HEK293 (cell line): ENCODE data around the gene FIS1.

ENCODE experiments used
- BCL11A ChIP-seq: fragments of 450-650 bp; formaldehyde crosslinking; IDR thresholded peaks from 2 replicates; pipeline ENCODE4 v1.5.1; 2016; ENCODE audit warnings: low read depth, missing biosample characterization, missing genetic modification characterization
- CTCF ChIP-seq: fragments of 450-650 bp; formaldehyde crosslinking; IDR thresholded peaks from 2 replicates; pipeline ENCODE4 v1.5.1; 2016; ENCODE audit warnings: missing biosample characterization, missing genetic modification characterization
- SP2 ChIP-seq: fragments of 450-650 bp; formaldehyde crosslinking; IDR thresholded peaks from 2 replicates; pipeline ENCODE4 v1.5.1; 2016; ENCODE audit warnings: missing biosample characterization, missing genetic modification characterization
- YY1 ChIP-seq: fragments of 450-650 bp; formaldehyde crosslinking; IDR thresholded peaks from 2 replicates; pipeline ENCODE4 v1.5.1; 2018; ENCODE audit warnings: missing biosample characterization, missing genetic modification characterization
- ZBTB20 ChIP-seq: fragments of 450-650 bp; formaldehyde crosslinking; IDR thresholded peaks from 2 replicates; pipeline ENCODE4 v1.5.1; 2016; ENCODE audit warnings: missing biosample characterization, missing genetic modification characterization
- ZBTB21 ChIP-seq: fragments of 450-650 bp; formaldehyde crosslinking; IDR thresholded peaks from 2 replicates; pipeline ENCODE4 v1.5.1; 2017; ENCODE audit warnings: missing biosample characterization, missing genetic modification characterization
- ZNF2 ChIP-seq: fragments of 450-650 bp; formaldehyde crosslinking; IDR thresholded peaks from 2 replicates; pipeline ENCODE4 v1.5.1; 2016; ENCODE audit warnings: missing biosample characterization, missing genetic modification characterization
- ZNF501 ChIP-seq: fragments of 450-650 bp; formaldehyde crosslinking; IDR thresholded peaks from 2 replicates; pipeline ENCODE4 v1.5.1; 2016; ENCODE audit warnings: missing biosample characterization, missing genetic modification characterization
- ZNF747 ChIP-seq: fragments of 450-650 bp; formaldehyde crosslinking; IDR thresholded peaks from 2 replicates; pipeline ENCODE4 v1.5.1; 2016; ENCODE audit warnings: missing biosample characterization, missing genetic modification characterization
- TF ChIP-seq, protein P1 (sequence below): fragments of 450-650 bp; formaldehyde crosslinking; IDR thresholded peaks from 2 replicates; pipeline ENCODE4 v1.5.1; 2016; ENCODE audit warnings: missing biosample characterization, missing genetic modification characterization
- TF ChIP-seq, protein P2 (sequence below): fragments of 450-650 bp; formaldehyde crosslinking; IDR thresholded peaks from 2 replicates; pipeline ENCODE4 v1.5.1; 2017; ENCODE audit warnings: missing biosample characterization, missing genetic modification characterization

GRCh38 chr7:101248276-101248675 lies 3.4 kb upstream of the FIS1 start:
- TF ChIP-seq CTCF = no peak
- no peak for TF ChIP-seq ZBTB20 (tag by site-specific recombination)
- TF ChIP-seq ZBTB21 (tag by site-specific recombination) = no peak
- TF ChIP-seq ZNF501 (tag by site-specific recombination) = no peak
- no peak for TF ChIP-seq YY1 (tag by site-specific recombination)
- TF ChIP-seq, protein P1, sequence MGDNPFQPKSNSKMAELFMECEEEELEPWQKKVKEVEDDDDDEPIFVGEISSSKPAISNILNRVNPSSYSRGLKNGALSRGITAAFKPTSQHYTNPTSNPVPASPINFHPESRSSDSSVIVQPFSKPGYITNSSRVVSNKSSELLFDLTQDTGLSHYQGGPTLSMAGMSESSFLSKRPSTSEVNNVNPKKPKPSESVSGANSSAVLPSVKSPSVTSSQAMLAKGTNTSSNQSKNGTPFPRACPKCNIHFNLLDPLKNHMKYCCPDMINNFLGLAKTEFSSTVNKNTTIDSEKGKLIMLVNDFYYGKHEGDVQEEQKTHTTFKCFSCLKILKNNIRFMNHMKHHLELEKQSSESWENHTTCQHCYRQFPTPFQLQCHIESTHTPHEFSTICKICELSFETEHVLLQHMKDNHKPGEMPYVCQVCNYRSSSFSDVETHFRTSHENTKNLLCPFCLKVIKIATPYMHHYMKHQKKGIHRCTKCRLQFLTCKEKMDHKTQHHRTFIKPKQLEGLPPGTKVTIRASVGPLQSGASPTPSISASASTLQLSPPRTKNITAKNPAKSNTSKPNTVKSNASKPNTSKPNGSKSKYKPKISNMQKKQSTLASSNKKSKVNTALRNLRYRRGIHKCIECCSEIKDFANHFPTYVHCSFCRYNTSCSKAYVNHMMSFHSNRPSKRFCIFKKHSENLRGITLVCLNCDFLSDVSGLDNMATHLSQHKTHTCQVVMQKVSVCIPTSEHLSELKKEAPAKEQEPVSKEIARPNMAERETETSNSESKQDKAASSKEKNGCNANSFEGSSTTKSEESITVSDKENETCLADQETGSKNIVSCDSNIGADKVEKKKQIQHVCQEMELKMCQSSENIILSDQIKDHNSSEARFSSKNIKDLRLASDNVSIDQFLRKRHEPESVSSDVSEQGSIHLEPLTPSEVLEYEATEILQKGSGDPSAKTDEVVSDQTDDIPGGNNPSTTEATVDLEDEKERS (tag by site-specific recombination) = no peak
- TF ChIP-seq, protein P2, sequence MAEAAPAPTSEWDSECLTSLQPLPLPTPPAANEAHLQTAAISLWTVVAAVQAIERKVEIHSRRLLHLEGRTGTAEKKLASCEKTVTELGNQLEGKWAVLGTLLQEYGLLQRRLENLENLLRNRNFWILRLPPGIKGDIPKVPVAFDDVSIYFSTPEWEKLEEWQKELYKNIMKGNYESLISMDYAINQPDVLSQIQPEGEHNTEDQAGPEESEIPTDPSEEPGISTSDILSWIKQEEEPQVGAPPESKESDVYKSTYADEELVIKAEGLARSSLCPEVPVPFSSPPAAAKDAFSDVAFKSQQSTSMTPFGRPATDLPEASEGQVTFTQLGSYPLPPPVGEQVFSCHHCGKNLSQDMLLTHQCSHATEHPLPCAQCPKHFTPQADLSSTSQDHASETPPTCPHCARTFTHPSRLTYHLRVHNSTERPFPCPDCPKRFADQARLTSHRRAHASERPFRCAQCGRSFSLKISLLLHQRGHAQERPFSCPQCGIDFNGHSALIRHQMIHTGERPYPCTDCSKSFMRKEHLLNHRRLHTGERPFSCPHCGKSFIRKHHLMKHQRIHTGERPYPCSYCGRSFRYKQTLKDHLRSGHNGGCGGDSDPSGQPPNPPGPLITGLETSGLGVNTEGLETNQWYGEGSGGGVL = no peak
- TF ChIP-seq BCL11A = no peak
- no peak for TF ChIP-seq ZNF747 (tag by site-specific recombination)
- no peak for TF ChIP-seq ZNF2 (tag by site-specific recombination)
- no peak for TF ChIP-seq SP2 (tag by site-specific recombination)
